Tibial nerve (tissue), 4 donors: ENCODE data around the gene WIPF3.

Experiments
- EP300 ChIP-seq, 2 donors: sonication (generic); formaldehyde crosslinking; IDR thresholded peaks; one replicate each; pipeline ENCODE4 v1.6.1; 2017; ENCODE audit warnings: antibody characterized with exemption in 2 of 2, mild to moderate bottlenecking in 1 of 2
- POLR2A ChIP-seq, 2 donors: fragments of 450-650 bp; IDR thresholded peaks; one replicate each; pipeline ENCODE4 v1.6.1; 2017; ENCODE audit warnings: antibody characterized with exemption in 2 of 2, mild to moderate bottlenecking in 2 of 2, moderate library complexity in 2 of 2
- TF ChIP-seq, protein P1 (sequence below), 5 experiments: fragments of 200-600 bp in 3 of 5; fragments of 450-650 bp in 2 of 5; sonication (generic) in 3 of 5; IDR thresholded peaks; one replicate each; pipeline ENCODE4 v1.5.1; 2016 to 2019; ENCODE audit warnings: antibody characterized with exemption in 5 of 5, mild to moderate bottlenecking in 3 of 5, moderate library complexity in 2 of 5

DNA sequence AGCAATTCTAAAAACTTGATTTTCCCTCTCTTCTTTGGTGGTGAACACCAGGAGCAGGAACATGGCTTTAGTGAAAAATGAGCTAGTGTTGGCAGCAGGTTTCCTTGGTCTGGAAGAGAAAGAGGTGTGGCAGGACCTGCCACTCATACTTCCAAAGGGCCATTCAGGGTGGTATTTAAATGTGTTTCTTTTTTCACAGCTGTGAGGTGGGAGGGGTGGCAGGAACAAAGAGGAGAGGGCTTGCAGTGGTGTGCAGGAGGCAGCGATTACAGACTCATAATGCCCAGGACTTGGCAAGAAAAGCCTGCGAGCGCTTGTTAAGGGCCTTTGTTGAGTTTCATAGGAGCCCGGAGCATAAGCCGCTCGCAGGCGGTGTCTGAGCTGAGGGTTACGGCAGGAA is 36.8 kb downstream of the WIPF3 start:
- TF ChIP-seq, protein P1, sequence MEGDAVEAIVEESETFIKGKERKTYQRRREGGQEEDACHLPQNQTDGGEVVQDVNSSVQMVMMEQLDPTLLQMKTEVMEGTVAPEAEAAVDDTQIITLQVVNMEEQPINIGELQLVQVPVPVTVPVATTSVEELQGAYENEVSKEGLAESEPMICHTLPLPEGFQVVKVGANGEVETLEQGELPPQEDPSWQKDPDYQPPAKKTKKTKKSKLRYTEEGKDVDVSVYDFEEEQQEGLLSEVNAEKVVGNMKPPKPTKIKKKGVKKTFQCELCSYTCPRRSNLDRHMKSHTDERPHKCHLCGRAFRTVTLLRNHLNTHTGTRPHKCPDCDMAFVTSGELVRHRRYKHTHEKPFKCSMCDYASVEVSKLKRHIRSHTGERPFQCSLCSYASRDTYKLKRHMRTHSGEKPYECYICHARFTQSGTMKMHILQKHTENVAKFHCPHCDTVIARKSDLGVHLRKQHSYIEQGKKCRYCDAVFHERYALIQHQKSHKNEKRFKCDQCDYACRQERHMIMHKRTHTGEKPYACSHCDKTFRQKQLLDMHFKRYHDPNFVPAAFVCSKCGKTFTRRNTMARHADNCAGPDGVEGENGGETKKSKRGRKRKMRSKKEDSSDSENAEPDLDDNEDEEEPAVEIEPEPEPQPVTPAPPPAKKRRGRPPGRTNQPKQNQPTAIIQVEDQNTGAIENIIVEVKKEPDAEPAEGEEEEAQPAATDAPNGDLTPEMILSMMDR (IDR thresholded peaks at IDR 0.05), result no peak
- TF ChIP-seq EP300 (IDR thresholded peaks at IDR 0.05) (no peak), POLR2A (IDR thresholded peaks at IDR 0.05) (no peak)
